Ectodermal cell (in vitro differentiated cells): ENCODE data around the gene SPRR2G. TPM values are rescaled to one million over a fixed set of nuclear protein-coding genes. Genes with fewer than 3 reads are reported as not detected.
"Not testable (repeated sequence)": the region's sequence is repeated elsewhere in the genome, so short reads cannot be mapped to it uniquely, and the experiment has no call there.

Source experiments
- H3K27ac ChIP-seq: 2 replicates; pipeline ENCODE4 v1.7.0; 2013; ENCODE audit warnings: mild to moderate bottlenecking, low read depth, low read length; ENCODE audit not compliant: insufficient read depth, poor library complexity, severe bottlenecking
- H3K27me3 ChIP-seq: 2 replicates; pipeline ENCODE4 v1.7.0; 2013; ENCODE audit warnings: mild to moderate bottlenecking, low read length; ENCODE audit not compliant: insufficient read depth, control insufficient read depth, poor library complexity, severe bottlenecking
- H3K36me3 ChIP-seq: one replicate; pipeline ENCODE4 v1.7.0; 2013; ENCODE audit warnings: low read length; ENCODE audit not compliant: control insufficient read depth, insufficient read depth
- H3K4me1 ChIP-seq: one replicate; pipeline ENCODE4 v1.7.0; 2013; ENCODE audit warnings: low read length; ENCODE audit not compliant: control insufficient read depth, insufficient read depth
- H3K4me3 ChIP-seq: 2 replicates; pipeline ENCODE4 v1.7.0; 2013; ENCODE audit warnings: low read depth, low read length, control low read depth; ENCODE audit not compliant: insufficient read depth
- H3K9me3 ChIP-seq: 2 replicates; pipeline ENCODE4 v1.7.0; 2013; ENCODE audit warnings: mild to moderate bottlenecking, low read length, moderate library complexity; ENCODE audit not compliant: control insufficient read depth
- WGBS, 2 experiments: methylation state at CpG; one replicate each; pipeline ENCODE4 v1.1.7; 2013; ENCODE audit warnings: missing lambda C conversion rate in 2 of 2; 5-methylcytosine and 5-hydroxymethylcytosine counted together
- polyA plus RNA-seq, 4 experiments: library from polyadenylated mRNA; stranded (reverse); fragments of 50-300 nt; gene quantifications; one replicate each; pipeline ENCODE4 v1.2.3, GENCODE V29; 2013

SPRR2G gene
- not detected for polyA plus RNA-seq (2013, experiment 1 of 4)
- not detected for polyA plus RNA-seq (2013, experiment 2 of 4)
- not detected for polyA plus RNA-seq (2013, experiment 3 of 4)
- not detected for polyA plus RNA-seq (2013, experiment 4 of 4)

DNA sequence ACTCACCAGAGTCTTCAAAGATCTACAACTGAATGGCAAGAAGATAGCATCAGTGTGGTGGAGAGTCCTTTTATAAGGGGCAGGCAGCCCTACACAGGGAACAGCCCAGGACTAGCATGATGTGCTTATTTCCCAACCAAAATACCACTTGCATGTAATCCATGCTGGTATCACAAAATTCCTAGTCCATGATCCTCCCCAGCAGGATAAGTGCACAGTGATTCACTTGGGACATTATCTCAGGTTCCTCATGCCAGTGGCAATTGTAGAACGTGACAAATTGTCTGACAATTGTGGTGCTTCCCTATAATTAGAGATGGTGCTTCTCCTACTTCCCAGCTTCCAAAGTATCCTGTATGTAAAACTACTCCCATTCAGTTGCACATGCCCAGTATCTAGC is at the start of gene SPRR2G:
SPRR2G (minus strand) TSS at position 45 of the 400 bp plus-strand sequence. CDS start 780 bp downstream, outside the sequence.
- Histone ChIP-seq H3K27ac (no peak within 1 kb of the TSS), H3K9me3 (no peaks in the 10 kb centered on the region), H3K4me3 (no peak within 1 kb of the TSS), H3K27me3 (no peaks in the 10 kb centered on the region), H3K4me1 (no peaks in the 10 kb centered on the region), H3K36me3 (no peaks in the 10 kb centered on the region)
- 73 to 86% methylated on average over 1 of the region's 1 CpG for WGBS, 2 experiments

DNA sequence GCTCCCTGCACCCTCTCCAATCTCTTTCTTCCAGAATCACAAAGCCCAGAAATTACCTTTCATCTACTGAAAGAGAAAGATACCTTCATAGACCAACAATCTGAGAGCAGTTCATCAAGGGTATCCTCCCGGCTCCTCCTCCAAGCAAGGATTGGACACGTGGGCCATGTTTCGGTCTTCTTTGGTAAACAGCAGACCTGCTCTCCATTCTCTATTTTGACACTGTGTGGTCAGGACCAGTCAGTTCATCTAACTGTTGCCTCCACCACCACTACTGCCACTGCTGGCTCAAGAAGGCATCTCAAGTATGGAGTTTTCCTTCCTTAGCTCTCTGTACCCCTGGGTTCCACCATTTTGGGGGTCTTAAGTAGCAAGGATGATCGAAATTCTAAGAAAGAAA is 44.5 kb upstream of the SPRR2G start:
- H3K27me3 ChIP-seq: no peaks in the 10 kb centered on the region
- no peak overlapping the region for H3K27ac ChIP-seq
- no peak overlapping the region for H3K4me3 ChIP-seq
- no peaks in the 10 kb centered on the region for H3K4me1 ChIP-seq
- H3K36me3 ChIP-seq: no peaks in the 10 kb centered on the region
- WGBS, 2 experiments: 82 to 88% methylated on average over 4 of the region's 4 CpGs
- H3K9me3 ChIP-seq: no peaks in the 10 kb centered on the region

GRCh38 chr1:153194331-153195050 is 43.8 kb upstream of the SPRR2G start:
- no peak overlapping the region for H3K4me3 ChIP-seq
- no peaks in the 10 kb centered on the region for H3K4me1 ChIP-seq
- no peaks in the 10 kb centered on the region for H3K27me3 ChIP-seq
- 64 to 68% methylated on average over 3 of the region's 3 CpGs for WGBS, 2 experiments
- no peak overlapping the region for H3K27ac ChIP-seq
- no peaks in the 10 kb centered on the region for H3K36me3 ChIP-seq
- H3K9me3 ChIP-seq: no peaks in the 10 kb centered on the region

- no peak overlapping the region for H3K4me3 ChIP-seq
- 34 to 38% methylated on average over 2 to 3 of the region's 3 CpGs for WGBS, 2 experiments
These were observed 42.0 kb upstream of the SPRR2G start for GRCh38 chr1:153192697-153193096.

DNA sequence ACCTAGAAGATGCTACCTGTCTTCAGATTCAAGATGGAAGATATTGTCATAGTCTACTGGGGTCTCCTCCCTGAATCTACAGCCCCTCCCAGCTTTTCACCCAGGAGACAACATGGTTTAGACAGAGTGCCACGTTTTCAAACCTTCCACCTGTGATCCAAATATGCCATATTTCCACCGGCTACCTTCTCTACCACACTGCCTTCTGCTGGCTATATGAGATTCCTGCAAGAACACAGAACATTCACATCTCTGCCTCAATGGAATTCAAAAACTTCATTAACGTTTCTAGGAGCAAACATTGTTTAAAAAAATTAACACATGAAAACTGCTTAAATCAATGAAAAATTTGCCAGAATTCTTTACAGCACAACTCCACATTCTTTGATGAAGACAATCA is 39.7 kb upstream of the SPRR2G start:
- Histone ChIP-seq H3K27me3 (no peaks in the 10 kb centered on the region), H3K9me3 (no peaks in the 10 kb centered on the region), H3K36me3 (no peaks in the 10 kb centered on the region), H3K27ac (no peak overlapping the region), H3K4me3 (no peak overlapping the region), H3K4me1 (no peaks in the 10 kb centered on the region)
- WGBS, 2 experiments: 25 to 30% methylated on average over 3 of the region's 3 CpGs

More at GRCh38 chr1:153192697-153193096, 42.0 kb upstream of the SPRR2G start:
- H3K27ac ChIP-seq: no peak overlapping the region
- H3K36me3 ChIP-seq: no peaks in the 10 kb centered on the region
- no peaks in the 10 kb centered on the region for H3K27me3 ChIP-seq
- H3K9me3 ChIP-seq: no peaks in the 10 kb centered on the region
- H3K4me1 ChIP-seq: no peaks in the 10 kb centered on the region

- not testable (repeated sequence) for H3K36me3 ChIP-seq, H3K9me3 ChIP-seq, H3K27ac ChIP-seq, H3K27me3 ChIP-seq, H3K4me1 ChIP-seq, H3K4me3 ChIP-seq
- WGBS, 2 experiments: 90% methylated on average over 4 of the region's 4 CpGs
These were observed 37.6 kb upstream of the SPRR2G start for GRCh38 chr1:153188301-153188700.

DNA sequence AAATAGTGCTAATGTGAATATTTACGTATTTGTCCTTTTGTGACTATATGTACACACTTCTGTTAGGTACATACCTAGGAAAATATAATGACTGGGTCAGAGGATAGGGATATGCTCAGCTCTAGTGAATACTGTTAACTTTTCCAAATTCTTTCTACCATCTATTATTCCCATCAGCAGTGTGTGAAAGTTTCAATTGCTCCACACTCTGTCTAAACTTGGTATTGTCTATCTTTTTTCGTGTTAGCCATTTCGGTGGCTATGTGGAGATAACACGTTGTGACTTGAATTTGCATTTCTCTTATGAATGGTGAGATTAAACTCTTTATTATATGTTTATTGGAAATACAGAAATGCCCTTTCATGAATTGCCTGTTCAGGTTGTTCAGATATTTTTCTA is 29.9 kb upstream of the SPRR2G start:
- no peaks in the 10 kb centered on the region for H3K9me3 ChIP-seq
- no peaks in the 10 kb centered on the region for H3K36me3 ChIP-seq
- WGBS, 2 experiments: 94 to 95% methylated on average over 2 to 4 of the region's 4 CpGs
- no peaks in the 10 kb centered on the region for H3K27me3 ChIP-seq
- H3K4me1 ChIP-seq: no peaks in the 10 kb centered on the region
- H3K27ac ChIP-seq: no peak overlapping the region
- H3K4me3 ChIP-seq: no peak overlapping the region

DNA sequence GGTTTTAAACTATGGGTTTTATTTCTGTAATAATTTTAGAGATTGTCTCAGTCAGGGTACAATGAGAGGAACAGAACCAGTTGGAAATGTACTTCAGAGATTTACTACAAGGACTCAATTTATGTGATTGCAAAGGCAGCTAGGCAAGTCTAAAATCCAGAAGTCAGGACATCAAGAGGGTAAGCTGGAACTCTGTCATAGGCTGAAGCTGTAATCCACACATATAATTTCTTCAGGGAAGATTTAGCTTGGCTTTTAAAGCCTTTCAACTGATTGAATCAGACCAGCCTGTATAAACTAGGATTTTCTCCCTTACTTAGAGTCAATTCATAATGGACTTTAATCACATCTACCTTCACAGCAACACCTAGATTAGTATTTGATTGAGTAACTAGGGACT is 28.2 kb upstream of the SPRR2G start:
- Histone ChIP-seq H3K4me3 (no peak overlapping the region), H3K36me3 (no peaks in the 10 kb centered on the region), H3K9me3 (no peaks in the 10 kb centered on the region), H3K27ac (no peak overlapping the region), H3K4me1 (no peaks in the 10 kb centered on the region), H3K27me3 (no peaks in the 10 kb centered on the region)

DNA sequence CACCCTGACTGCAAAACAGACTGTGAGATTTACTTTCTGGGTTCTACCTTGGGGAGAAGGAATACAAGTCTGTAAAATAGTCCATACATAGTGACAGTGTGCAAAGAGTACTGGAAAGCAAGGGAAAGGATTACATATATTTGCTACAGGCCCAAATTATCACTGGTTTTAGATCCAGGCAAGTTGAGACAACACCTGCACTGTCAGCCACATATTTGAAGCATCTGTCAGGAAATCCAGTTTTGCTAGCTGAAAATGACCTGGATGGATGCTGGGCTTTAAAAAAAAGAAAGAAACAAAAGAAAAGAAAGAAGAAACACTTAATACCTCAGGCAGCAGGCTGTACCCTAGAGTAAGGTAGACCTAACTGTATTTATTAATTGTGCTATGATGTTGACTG is 23.9 kb upstream of the SPRR2G start:
- H3K27me3 ChIP-seq: no peaks in the 10 kb centered on the region
- H3K27ac ChIP-seq: no peak overlapping the region
- no peak overlapping the region for H3K4me3 ChIP-seq
- H3K9me3 ChIP-seq: no peaks in the 10 kb centered on the region
- H3K4me1 ChIP-seq: no peaks in the 10 kb centered on the region
- H3K36me3 ChIP-seq: no peaks in the 10 kb centered on the region

DNA sequence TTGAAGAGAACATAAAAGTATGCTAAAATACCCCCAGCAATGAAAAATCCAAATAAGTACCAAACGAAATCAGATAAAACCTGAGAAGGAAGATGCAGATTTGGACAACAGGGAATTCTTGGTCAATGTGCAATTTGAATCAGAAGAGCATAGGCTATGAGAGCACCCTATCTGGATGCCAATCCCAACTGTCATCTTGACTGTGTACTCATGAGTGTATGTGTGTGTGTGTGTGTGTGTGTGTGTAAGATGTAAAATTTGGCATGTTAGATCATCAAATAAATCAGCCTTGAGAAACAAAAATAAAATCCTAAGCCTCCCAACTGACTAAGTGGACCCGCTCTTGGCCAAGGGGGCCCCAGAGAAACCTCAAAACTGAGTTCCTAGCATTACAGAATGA is 18.0 kb upstream of the SPRR2G start:
- Histone ChIP-seq H3K4me3 (no peak overlapping the region), H3K4me1 (no peaks in the 10 kb centered on the region), H3K27me3 (no peaks in the 10 kb centered on the region), H3K9me3 (no peaks in the 10 kb centered on the region), H3K27ac (no peak overlapping the region), H3K36me3 (no peaks in the 10 kb centered on the region)
- WGBS, 2 experiments: 78 to 100% methylated on average over 2 of the region's 2 CpGs
